ENCODE data around the gene ROR2. TPM values are rescaled to one million over a fixed set of nuclear protein-coding genes. Genes with fewer than 3 reads are reported as not detected.

Gene ROR2
- total RNA-seq, 1 donor: not detected

GRCh38 chr9:91864380-91864779 is 85.6 kb downstream of the ROR2 start:
- H3K9me3 ChIP-seq (ENCODE audit: low read depth, low read length): no peaks in the 10 kb centered on the region
- H3K4me1 ChIP-seq (ENCODE audit: insufficient read depth, low read length): no peaks in the 10 kb centered on the region
- H3K27me3 ChIP-seq (ENCODE audit: insufficient read depth, low read length): peaks cover 3% of the 10 kb centered on the region
- H3K4me3 ChIP-seq (ENCODE audit: low read length): no peak overlapping the region

GRCh38 chr9:91863469-91863868 is 86.6 kb downstream of the ROR2 start:
- H3K9me3 ChIP-seq (ENCODE audit: low read depth, low read length): no peaks in the 10 kb centered on the region
- peaks cover under 1% of the 10 kb centered on the region for H3K27me3 ChIP-seq (ENCODE audit: insufficient read depth, low read length)
- H3K4me3 ChIP-seq (ENCODE audit: low read length): no peak overlapping the region
- no peaks in the 10 kb centered on the region for H3K4me1 ChIP-seq (ENCODE audit: insufficient read depth, low read length)

GRCh38 chr9:91858213-91859030 is 91.6 kb downstream of the ROR2 start:
- Histone ChIP-seq H3K9me3 (ENCODE audit: low read depth, low read length) (no peaks in the 10 kb centered on the region), H3K27me3 (ENCODE audit: insufficient read depth, low read length) (no peaks in the 10 kb centered on the region), H3K4me1 (ENCODE audit: insufficient read depth, low read length) (no peaks in the 10 kb centered on the region), H3K4me3 (ENCODE audit: low read length) (no peak overlapping the region)

- H3K4me3 ChIP-seq (ENCODE audit: low read length): no peak overlapping the region
- no peaks in the 10 kb centered on the region for H3K4me1 ChIP-seq (ENCODE audit: insufficient read depth, low read length)
- no peaks in the 10 kb centered on the region for H3K27me3 ChIP-seq (ENCODE audit: insufficient read depth, low read length)
- H3K9me3 ChIP-seq (ENCODE audit: low read depth, low read length): no peaks in the 10 kb centered on the region
Measured at GRCh38 chr9:91857291-91858212, 92.5 kb downstream of the ROR2 start.

- no peak overlapping the region for H3K4me3 ChIP-seq (ENCODE audit: low read length)
- H3K27me3 ChIP-seq (ENCODE audit: insufficient read depth, low read length): no peaks in the 10 kb centered on the region
- H3K4me1 ChIP-seq (ENCODE audit: insufficient read depth, low read length): no peaks in the 10 kb centered on the region
- H3K9me3 ChIP-seq (ENCODE audit: low read depth, low read length): no peaks in the 10 kb centered on the region
Measured at GRCh38 chr9:91856419-91856818, 93.6 kb downstream of the ROR2 start.

GRCh38 chr9:91855196-91855595 is 94.8 kb downstream of the ROR2 start:
- H3K27me3 ChIP-seq (ENCODE audit: insufficient read depth, low read length): no peaks in the 10 kb centered on the region
- H3K9me3 ChIP-seq (ENCODE audit: low read depth, low read length): no peaks in the 10 kb centered on the region
- no peak overlapping the region for H3K4me3 ChIP-seq (ENCODE audit: low read length)
- H3K4me1 ChIP-seq (ENCODE audit: insufficient read depth, low read length): no peaks in the 10 kb centered on the region

GRCh38 chr9:91852801-91853347 is 97.2 kb downstream of the ROR2 start:
- Histone ChIP-seq H3K9me3 (ENCODE audit: low read depth, low read length) (no peaks in the 10 kb centered on the region), H3K4me3 (ENCODE audit: low read length) (no peak overlapping the region), H3K4me1 (ENCODE audit: insufficient read depth, low read length) (no peaks in the 10 kb centered on the region), H3K27me3 (ENCODE audit: insufficient read depth, low read length) (no peaks in the 10 kb centered on the region)

- no peaks in the 10 kb centered on the region for H3K9me3 ChIP-seq (ENCODE audit: low read depth, low read length)
- no peaks in the 10 kb centered on the region for H3K27me3 ChIP-seq (ENCODE audit: insufficient read depth, low read length)
- H3K4me3 ChIP-seq (ENCODE audit: low read length): no peak overlapping the region
- no peaks in the 10 kb centered on the region for H3K4me1 ChIP-seq (ENCODE audit: insufficient read depth, low read length)
Measured at GRCh38 chr9:91849694-91850093, 100.3 kb downstream of the ROR2 start.

- Histone ChIP-seq H3K4me3 (ENCODE audit: low read length) (no peak overlapping the region), H3K9me3 (ENCODE audit: low read depth, low read length) (no peaks in the 10 kb centered on the region), H3K27me3 (ENCODE audit: insufficient read depth, low read length) (peaks cover 4% of the 10 kb centered on the region), H3K4me1 (ENCODE audit: insufficient read depth, low read length) (peaks cover 8% of the 10 kb centered on the region)
Measured at GRCh38 chr9:91848146-91848545, 101.9 kb downstream of the ROR2 start.

- Histone ChIP-seq H3K9me3 (ENCODE audit: low read depth, low read length) (no peaks in the 10 kb centered on the region), H3K4me3 (ENCODE audit: low read length) (no peak overlapping the region), H3K27me3 (ENCODE audit: insufficient read depth, low read length) (peaks cover 4% of the 10 kb centered on the region), H3K4me1 (ENCODE audit: insufficient read depth, low read length) (peaks cover 8% of the 10 kb centered on the region)
Measured at GRCh38 chr9:91847581-91848091, 102.4 kb downstream of the ROR2 start.

- peaks cover 4% of the 10 kb centered on the region for H3K27me3 ChIP-seq (ENCODE audit: insufficient read depth, low read length)
- no peaks in the 10 kb centered on the region for H3K9me3 ChIP-seq (ENCODE audit: low read depth, low read length)
- H3K4me3 ChIP-seq (ENCODE audit: low read length): no peak overlapping the region
- H3K4me1 ChIP-seq (ENCODE audit: insufficient read depth, low read length): peaks cover 8% of the 10 kb centered on the region
Measured at GRCh38 chr9:91845879-91846278, 104.1 kb downstream of the ROR2 start.

- Histone ChIP-seq H3K4me3 (ENCODE audit: low read length) (no peak overlapping the region), H3K27me3 (ENCODE audit: insufficient read depth, low read length) (peaks cover 4% of the 10 kb centered on the region), H3K4me1 (ENCODE audit: insufficient read depth, low read length) (peaks cover 8% of the 10 kb centered on the region), H3K9me3 (ENCODE audit: low read depth, low read length) (no peaks in the 10 kb centered on the region)
Measured at GRCh38 chr9:91844701-91845291, 105.2 kb downstream of the ROR2 start.

GRCh38 chr9:91844190-91844589 is 105.8 kb downstream of the ROR2 start:
- Histone ChIP-seq H3K27me3 (ENCODE audit: insufficient read depth, low read length) (peaks cover 4% of the 10 kb centered on the region), H3K4me1 (ENCODE audit: insufficient read depth, low read length) (peaks cover 8% of the 10 kb centered on the region), H3K4me3 (ENCODE audit: low read length) (no peak overlapping the region), H3K9me3 (ENCODE audit: low read depth, low read length) (no peaks in the 10 kb centered on the region)

GRCh38 chr9:91843623-91844148 is 106.3 kb downstream of the ROR2 start:
- peaks cover 4% of the 10 kb centered on the region for H3K27me3 ChIP-seq (ENCODE audit: insufficient read depth, low read length)
- no peak overlapping the region for H3K4me3 ChIP-seq (ENCODE audit: low read length)
- H3K9me3 ChIP-seq (ENCODE audit: low read depth, low read length): no peaks in the 10 kb centered on the region
- H3K4me1 ChIP-seq (ENCODE audit: insufficient read depth, low read length): peaks cover 8% of the 10 kb centered on the region
